HEK293 (cell line): ENCODE data around the gene CKS2.
"Not testable (repeated sequence)": the region's sequence is repeated elsewhere in the genome, so short reads cannot be mapped to it uniquely, and the experiment has no call there.

Experiments used
- CTCF ChIA-PET: fragments of 350-600 bp; formaldehyde crosslinking; extraction: SDS; loops from one replicate; lab custom pipeline; 2021; ENCODE audit warnings: antibody characterized with exemption; lab: Yijun Ruan, JAX
- POLR2A ChIA-PET: fragments of 300-600 bp; formaldehyde crosslinking; extraction: SDS; loops from one replicate; lab custom pipeline; 2020; ENCODE audit warnings: antibody characterized with exemption, inconsistent platforms; lab: Yijun Ruan, JAX
- H3K27ac ChIP-seq: fragments of 200-500 bp; sonication (Bioruptor generic); 2 replicates; pipeline ENCODE4 v1.5.1; 2014; ENCODE audit warnings: low read depth, low read length, control low read depth, inconsistent platforms; ENCODE audit errors: extremely low read depth
- H3K36me3 ChIP-seq, 2 experiments: fragments of 200-500 bp in 1 of 2; sonication (Bioruptor generic) in 1 of 2; 1 replicate in 1 of 2; 2 replicates in 1 of 2; pipeline ENCODE4 v1.5.1; 2014 to 2017; ENCODE audit warnings: inconsistent platforms in 2 of 2, low read length in 2 of 2; ENCODE audit not compliant: control insufficient read depth in 2 of 2, insufficient read depth in 1 of 2
- H3K4me1 ChIP-seq: fragments of 200-500 bp; sonication (Bioruptor generic); 2 replicates; pipeline ENCODE4 v1.5.1; 2014; ENCODE audit warnings: mild to moderate bottlenecking, low read length, inconsistent platforms; ENCODE audit not compliant: control insufficient read depth, insufficient read depth
- H3K4me3 ChIP-seq: 2 replicates; pipeline ENCODE4 v1.5.1; 2011; ENCODE audit warnings: low read depth, mild to moderate bottlenecking, control low read depth, low read length, moderate library complexity
- H3K9me3 ChIP-seq: fragments of 200-500 bp; sonication (Bioruptor generic); 2 replicates; pipeline ENCODE4 v1.5.1; 2014; ENCODE audit warnings: low read depth, low read length, inconsistent platforms; ENCODE audit not compliant: control insufficient read depth, insufficient read depth
- GLIS1 ChIP-seq: fragments of 450-650 bp; formaldehyde crosslinking; IDR thresholded peaks from 2 replicates; pipeline ENCODE4 v1.5.1; 2016; ENCODE audit warnings: missing biosample characterization, missing genetic modification characterization
- KLF10 ChIP-seq: fragments of 450-650 bp; IDR thresholded peaks from 2 replicates; pipeline ENCODE4 v1.5.1; 2018; ENCODE audit warnings: missing biosample characterization, mild to moderate bottlenecking, missing genetic modification characterization
- KLF16 ChIP-seq: fragments of 450-650 bp; formaldehyde crosslinking; IDR thresholded peaks from 2 replicates; pipeline ENCODE4 v1.5.1; 2017; ENCODE audit warnings: missing biosample characterization, missing genetic modification characterization
- SP7 ChIP-seq: fragments of 450-650 bp; formaldehyde crosslinking; IDR thresholded peaks from 2 replicates; pipeline ENCODE4 v1.5.1; 2016; ENCODE audit warnings: missing biosample characterization, missing genetic modification characterization
- ZBTB48 ChIP-seq: fragments of 450-650 bp; formaldehyde crosslinking; IDR thresholded peaks from 2 replicates; pipeline ENCODE4 v1.5.1; 2016; ENCODE audit warnings: missing biosample characterization, missing genetic modification characterization
- ZIC2 ChIP-seq: fragments of 450-650 bp; formaldehyde crosslinking; IDR thresholded peaks from 2 replicates; pipeline ENCODE4 v1.5.1; 2016; ENCODE audit warnings: missing biosample characterization, missing genetic modification characterization
- ZNF132 ChIP-seq: fragments of 450-650 bp; formaldehyde crosslinking; IDR thresholded peaks from 2 replicates; pipeline ENCODE4 v1.5.1; 2017; ENCODE audit warnings: missing biosample characterization, missing genetic modification characterization, borderline replicate concordance
- ZNF26 ChIP-seq: fragments of 450-650 bp; formaldehyde crosslinking; IDR thresholded peaks from 2 replicates; pipeline ENCODE4 v1.5.1; 2016; ENCODE audit warnings: missing biosample characterization, missing genetic modification characterization
- ZNF341 ChIP-seq: fragments of 450-650 bp; formaldehyde crosslinking; IDR thresholded peaks from 2 replicates; pipeline ENCODE4; 2016; ENCODE audit warnings: low read depth, missing biosample characterization, missing genetic modification characterization
- ZNF654 ChIP-seq: fragments of 450-650 bp; formaldehyde crosslinking; IDR thresholded peaks from 2 replicates; pipeline ENCODE4 v1.5.1; 2016; ENCODE audit warnings: low read depth, missing biosample characterization, missing genetic modification characterization
- ZNF791 ChIP-seq: fragments of 450-650 bp; formaldehyde crosslinking; IDR thresholded peaks from 2 replicates; pipeline ENCODE4 v1.5.1; 2016; ENCODE audit warnings: missing biosample characterization, missing genetic modification characterization
- TF ChIP-seq, protein P1 (sequence below): fragments of 450-650 bp; formaldehyde crosslinking; IDR thresholded peaks from 2 replicates; pipeline ENCODE4 v1.5.1; 2016; ENCODE audit warnings: missing biosample characterization, missing genetic modification characterization, borderline replicate concordance

CKS2 gene

DNA sequence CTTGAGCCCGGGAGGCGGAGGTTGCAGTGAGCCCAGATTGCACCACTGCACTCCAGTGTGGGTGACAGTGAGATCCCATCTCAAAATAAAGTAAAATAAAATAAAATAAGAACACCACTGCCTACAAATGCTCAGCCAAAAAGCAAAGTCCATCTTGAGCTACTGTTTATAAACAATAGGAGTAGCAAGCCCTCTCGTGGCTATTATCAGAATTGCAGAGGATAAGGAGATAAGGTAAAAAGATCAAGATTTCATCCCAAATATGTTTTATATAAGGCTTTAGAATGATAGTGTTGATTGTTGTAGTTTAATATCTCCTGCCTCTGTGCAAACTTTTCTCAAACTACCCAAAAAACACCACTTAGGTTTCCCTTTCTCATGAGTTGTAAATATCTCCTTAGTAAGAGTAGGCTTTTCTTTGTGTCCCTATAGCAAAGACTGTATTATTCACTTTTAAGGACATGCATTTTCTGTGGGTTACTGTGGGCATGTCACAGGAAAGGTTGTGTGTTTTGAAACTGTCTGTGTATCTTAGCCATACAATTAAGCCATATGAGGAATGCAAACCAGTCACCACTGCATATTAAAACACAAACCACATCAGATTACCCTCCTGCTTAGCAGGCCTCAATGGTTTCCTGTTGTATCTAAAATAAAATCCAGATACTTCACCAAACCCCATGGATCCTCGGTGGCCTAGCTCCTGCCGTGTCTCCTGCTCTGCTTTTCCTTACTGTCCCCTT, 31.8 kb upstream of the CKS2 start:
- Histone ChIP-seq H3K4me1 (no peaks in the 10 kb centered on the region), H3K4me3 (no peak overlapping the region), H3K27ac (no peak overlapping the region), H3K9me3 (no peaks in the 10 kb centered on the region), H3K36me3 (no peaks in the 10 kb centered on the region)
- CTCF ChIA-PET = interaction anchor here (0.5 to 1.7 kb wide), 16 partner anchors 9 to 1600 kb away, joined by 3 to 6 read pairs (median 3); no protein-coding TSS in a partner anchor
- TF ChIP-seq ZNF341 (tag by site-specific recombination) = no peak
- TF ChIP-seq ZNF654 (tag by site-specific recombination) = peak; percentile 50
- POLR2A ChIA-PET = interaction anchor here (0.7 kb wide), 1 partner anchor 218 kb away, joined by 3 read pairs; no protein-coding TSS in a partner anchor

DNA sequence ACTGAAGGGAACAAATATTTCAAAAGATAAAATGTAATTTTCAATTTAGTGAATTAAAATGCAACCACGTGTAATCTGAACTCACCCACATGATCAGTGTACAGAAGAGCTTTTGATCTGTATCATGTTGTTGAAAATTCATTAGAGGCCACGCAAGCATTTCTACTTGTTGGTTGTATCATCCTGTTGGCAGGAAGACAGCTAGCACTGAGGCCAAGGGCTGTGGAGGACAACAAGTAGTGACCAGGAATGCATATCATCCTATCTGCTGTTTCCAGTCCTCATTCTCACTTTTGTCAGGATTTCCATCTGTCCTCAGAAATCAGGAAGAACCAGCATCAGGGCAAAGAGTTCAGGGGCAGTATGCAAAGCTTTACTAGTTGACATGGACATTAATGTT, 29.9 kb upstream of the CKS2 start:
- no peaks in the 10 kb centered on the region for H3K36me3 ChIP-seq
- no peak overlapping the region for H3K4me3 ChIP-seq
- TF ChIP-seq KLF16 (tag by site-specific recombination) (no peak), ZNF132 (tag by site-specific recombination) (no peak), ZIC2 (tag by site-specific recombination) (no peak), SP7 (tag by site-specific recombination) (no peak), ZNF26 (tag by site-specific recombination) (no peak), ZBTB48 (tag by site-specific recombination) (no peak), ZNF791 (no peak), KLF10 (tag by site-specific recombination) (no peak), GLIS1 (tag by site-specific recombination) (no peak)
- TF ChIP-seq, protein P1, sequence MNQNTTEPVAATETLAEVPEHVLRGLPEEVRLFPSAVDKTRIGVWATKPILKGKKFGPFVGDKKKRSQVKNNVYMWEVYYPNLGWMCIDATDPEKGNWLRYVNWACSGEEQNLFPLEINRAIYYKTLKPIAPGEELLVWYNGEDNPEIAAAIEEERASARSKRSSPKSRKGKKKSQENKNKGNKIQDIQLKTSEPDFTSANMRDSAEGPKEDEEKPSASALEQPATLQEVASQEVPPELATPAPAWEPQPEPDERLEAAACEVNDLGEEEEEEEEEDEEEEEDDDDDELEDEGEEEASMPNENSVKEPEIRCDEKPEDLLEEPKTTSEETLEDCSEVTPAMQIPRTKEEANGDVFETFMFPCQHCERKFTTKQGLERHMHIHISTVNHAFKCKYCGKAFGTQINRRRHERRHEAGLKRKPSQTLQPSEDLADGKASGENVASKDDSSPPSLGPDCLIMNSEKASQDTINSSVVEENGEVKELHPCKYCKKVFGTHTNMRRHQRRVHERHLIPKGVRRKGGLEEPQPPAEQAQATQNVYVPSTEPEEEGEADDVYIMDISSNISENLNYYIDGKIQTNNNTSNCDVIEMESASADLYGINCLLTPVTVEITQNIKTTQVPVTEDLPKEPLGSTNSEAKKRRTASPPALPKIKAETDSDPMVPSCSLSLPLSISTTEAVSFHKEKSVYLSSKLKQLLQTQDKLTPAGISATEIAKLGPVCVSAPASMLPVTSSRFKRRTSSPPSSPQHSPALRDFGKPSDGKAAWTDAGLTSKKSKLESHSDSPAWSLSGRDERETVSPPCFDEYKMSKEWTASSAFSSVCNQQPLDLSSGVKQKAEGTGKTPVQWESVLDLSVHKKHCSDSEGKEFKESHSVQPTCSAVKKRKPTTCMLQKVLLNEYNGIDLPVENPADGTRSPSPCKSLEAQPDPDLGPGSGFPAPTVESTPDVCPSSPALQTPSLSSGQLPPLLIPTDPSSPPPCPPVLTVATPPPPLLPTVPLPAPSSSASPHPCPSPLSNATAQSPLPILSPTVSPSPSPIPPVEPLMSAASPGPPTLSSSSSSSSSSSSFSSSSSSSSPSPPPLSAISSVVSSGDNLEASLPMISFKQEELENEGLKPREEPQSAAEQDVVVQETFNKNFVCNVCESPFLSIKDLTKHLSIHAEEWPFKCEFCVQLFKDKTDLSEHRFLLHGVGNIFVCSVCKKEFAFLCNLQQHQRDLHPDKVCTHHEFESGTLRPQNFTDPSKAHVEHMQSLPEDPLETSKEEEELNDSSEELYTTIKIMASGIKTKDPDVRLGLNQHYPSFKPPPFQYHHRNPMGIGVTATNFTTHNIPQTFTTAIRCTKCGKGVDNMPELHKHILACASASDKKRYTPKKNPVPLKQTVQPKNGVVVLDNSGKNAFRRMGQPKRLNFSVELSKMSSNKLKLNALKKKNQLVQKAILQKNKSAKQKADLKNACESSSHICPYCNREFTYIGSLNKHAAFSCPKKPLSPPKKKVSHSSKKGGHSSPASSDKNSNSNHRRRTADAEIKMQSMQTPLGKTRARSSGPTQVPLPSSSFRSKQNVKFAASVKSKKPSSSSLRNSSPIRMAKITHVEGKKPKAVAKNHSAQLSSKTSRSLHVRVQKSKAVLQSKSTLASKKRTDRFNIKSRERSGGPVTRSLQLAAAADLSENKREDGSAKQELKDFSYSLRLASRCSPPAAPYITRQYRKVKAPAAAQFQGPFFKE (tag by site-specific recombination) = no peak
- TF ChIP-seq, all 188 proteins: peak for 0
- no peak overlapping the region for H3K27ac ChIP-seq
- no peaks in the 10 kb centered on the region for H3K4me1 ChIP-seq
- ChIA-PET POLR2A (no interaction called here), CTCF (interaction anchor here (0.7 kb wide), 1 partner anchor 284 kb away, joined by 3 read pairs; no protein-coding TSS in a partner anchor)
- H3K9me3 ChIP-seq = no peaks in the 10 kb centered on the region

- H3K36me3 ChIP-seq, H3K4me1 ChIP-seq, CTCF ChIA-PET, H3K4me3 ChIP-seq, POLR2A ChIA-PET, H3K9me3 ChIP-seq, H3K27ac ChIP-seq: not testable (repeated sequence)
Measured at GRCh38 chr9:89282248-89282968, 28.6 kb upstream of the CKS2 start.
